Measurements from ENCODE around the gene MAP4K5. TPM values are rescaled to one million over a fixed set of nuclear protein-coding genes. Genes with fewer than 3 reads are reported as not detected.

MAP4K5 gene
- total RNA-seq, 4 donors from 2014 or later: 78.9 to 161 (median 101) TPM

DNA sequence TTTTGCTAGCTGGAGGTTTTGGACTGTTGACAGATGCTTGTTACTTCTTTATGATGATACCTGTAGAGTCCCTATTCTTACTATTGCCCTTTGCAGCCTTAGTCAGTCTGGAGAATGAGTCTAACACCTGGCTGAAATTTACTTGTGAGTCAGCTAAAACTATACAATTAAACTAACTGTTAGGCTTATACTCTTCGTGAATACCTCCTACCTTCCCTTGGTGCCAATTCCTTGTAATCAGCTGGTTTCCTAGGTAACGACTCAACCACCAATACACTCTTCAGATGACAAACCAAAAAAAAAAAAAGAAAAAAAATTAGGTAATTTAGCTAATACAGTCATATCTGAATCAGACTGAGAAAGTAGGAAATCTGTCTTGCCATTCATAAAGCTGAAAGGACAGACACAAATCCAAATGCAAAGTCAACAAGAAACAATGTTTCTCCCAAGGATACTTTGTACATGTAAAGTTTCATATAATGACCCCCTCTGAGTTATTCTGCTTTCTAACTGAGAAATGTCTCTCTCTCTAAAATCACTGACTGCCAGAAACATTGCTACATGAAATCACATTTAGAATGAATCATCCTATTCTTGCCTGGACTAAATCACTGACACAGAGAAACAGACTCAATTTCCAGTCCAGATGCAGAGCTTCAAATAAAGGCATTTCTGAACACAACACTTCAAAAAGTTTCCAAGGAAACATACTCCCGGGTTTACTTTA lies 79.2 kb downstream of the MAP4K5 start:
- TF ChIP-seq, protein P1, sequence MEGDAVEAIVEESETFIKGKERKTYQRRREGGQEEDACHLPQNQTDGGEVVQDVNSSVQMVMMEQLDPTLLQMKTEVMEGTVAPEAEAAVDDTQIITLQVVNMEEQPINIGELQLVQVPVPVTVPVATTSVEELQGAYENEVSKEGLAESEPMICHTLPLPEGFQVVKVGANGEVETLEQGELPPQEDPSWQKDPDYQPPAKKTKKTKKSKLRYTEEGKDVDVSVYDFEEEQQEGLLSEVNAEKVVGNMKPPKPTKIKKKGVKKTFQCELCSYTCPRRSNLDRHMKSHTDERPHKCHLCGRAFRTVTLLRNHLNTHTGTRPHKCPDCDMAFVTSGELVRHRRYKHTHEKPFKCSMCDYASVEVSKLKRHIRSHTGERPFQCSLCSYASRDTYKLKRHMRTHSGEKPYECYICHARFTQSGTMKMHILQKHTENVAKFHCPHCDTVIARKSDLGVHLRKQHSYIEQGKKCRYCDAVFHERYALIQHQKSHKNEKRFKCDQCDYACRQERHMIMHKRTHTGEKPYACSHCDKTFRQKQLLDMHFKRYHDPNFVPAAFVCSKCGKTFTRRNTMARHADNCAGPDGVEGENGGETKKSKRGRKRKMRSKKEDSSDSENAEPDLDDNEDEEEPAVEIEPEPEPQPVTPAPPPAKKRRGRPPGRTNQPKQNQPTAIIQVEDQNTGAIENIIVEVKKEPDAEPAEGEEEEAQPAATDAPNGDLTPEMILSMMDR (IDR thresholded peaks at IDR 0.05): no peak
- ATAC-seq (ENCODE audit: low FRiP score) (peak; percentile 91), DNase-seq (ENCODE audit: low spot score) (no peak)

GRCh38 chr14:50452296-50452695 lies 80.1 kb downstream of the MAP4K5 start:
- ATAC-seq (ENCODE audit: low FRiP score): no peak
- DNase-seq (ENCODE audit: low spot score): no peak
- TF ChIP-seq, protein P1 (IDR thresholded peaks at IDR 0.05): no peak

GRCh38 chr14:50451854-50452253 lies 80.5 kb downstream of the MAP4K5 start:
- ATAC-seq (ENCODE audit: low FRiP score): no peak
- TF ChIP-seq, protein P1 (IDR thresholded peaks at IDR 0.05): no peak
- DNase-seq (ENCODE audit: low spot score): no peak

GRCh38 chr14:50447461-50447860 lies 84.9 kb downstream of the MAP4K5 start:
- ATAC-seq (ENCODE audit: low FRiP score): peak; percentile 42
- TF ChIP-seq, protein P1 (IDR thresholded peaks at IDR 0.05): no peak
- no peak for DNase-seq (ENCODE audit: low spot score)

- ATAC-seq (ENCODE audit: low FRiP score) (no peak), DNase-seq (ENCODE audit: low spot score) (no peak)
- TF ChIP-seq, protein P1 (IDR thresholded peaks at IDR 0.05): no peak
Observed at GRCh38 chr14:50434528-50434927, 97.8 kb downstream of the MAP4K5 start.

GRCh38 chr14:50432131-50432530 lies 100.2 kb downstream of the MAP4K5 start:
- DNase-seq (ENCODE audit: low spot score): no peak
- TF ChIP-seq, protein P1 (IDR thresholded peaks at IDR 0.05): no peak
- ATAC-seq (ENCODE audit: low FRiP score): no peak

DNA sequence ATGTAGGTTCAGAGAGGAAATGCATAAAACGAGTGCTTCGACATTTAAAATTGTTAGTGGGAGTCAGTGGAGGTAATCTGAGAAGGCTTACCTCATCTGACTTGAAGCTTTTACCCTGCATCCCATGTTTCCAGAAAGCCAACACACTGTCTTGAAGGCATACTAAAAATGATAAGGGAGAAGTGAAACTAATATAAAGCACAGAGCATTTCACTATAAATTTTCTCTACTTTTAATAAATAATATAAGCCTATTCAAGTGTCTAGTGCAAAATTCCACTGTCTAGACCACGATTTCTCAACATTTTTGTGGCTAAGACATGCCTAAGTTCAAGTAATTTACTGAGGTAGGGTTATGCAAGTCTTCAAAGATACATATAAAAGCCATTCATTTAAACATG lies 106.6 kb downstream of the MAP4K5 start:
- TF ChIP-seq, protein P1 (IDR thresholded peaks at IDR 0.05): no peak
- peak; percentile 63 for ATAC-seq (ENCODE audit: low FRiP score)
- DNase-seq (ENCODE audit: low spot score): no peak

All from omental fat pad (tissue), 4 donors.